GM23338 (cell line): ENCODE data around the gene WFS1. TPM values are rescaled to one million over a fixed set of nuclear protein-coding genes. Genes with fewer than 3 reads are reported as not detected.

Source experiments
- ATAC-seq: fragments of 200-7000 bp; cut with Tn5 transposase; 3 replicates; pipeline ENCODE4 v1.9.1; 2020
- DNase-seq: peaks from one replicate; pipeline ENCODE4 v3.0.0-alpha.2; 2015; ENCODE audit warnings: low spot score
- H2AFZ ChIP-seq: fragments of 200-600 bp; sonication (generic); 2 replicates; pipeline ENCODE4 v1.8.0; 2016; ENCODE audit warnings: antibody characterized with exemption, mild to moderate bottlenecking, moderate library complexity
- H3F3A ChIP-seq: fragments of 200-600 bp; sonication (generic); replicated peaks from 2 replicates; pipeline ENCODE4 v1.8.0; 2017; ENCODE audit warnings: antibody characterized with exemption, mixed run types, low read depth
- H3K27ac ChIP-seq: fragments of 200-600 bp; sonication (generic); 2 replicates; pipeline ENCODE4 v1.6.1; 2016; ENCODE audit warnings: low read depth
- H3K27me3 ChIP-seq: fragments of 200-600 bp; sonication (generic); 2 replicates; pipeline ENCODE4 v1.8.0; 2016; ENCODE audit warnings: mild to moderate bottlenecking, mixed run types, moderate library complexity; ENCODE audit not compliant: insufficient read depth
- H3K36me3 ChIP-seq: fragments of 200-600 bp; sonication (generic); 2 replicates; pipeline ENCODE4 v1.8.0; 2016; ENCODE audit warnings: mild to moderate bottlenecking; ENCODE audit not compliant: insufficient read depth
- H3K4me1 ChIP-seq: fragments of 200-600 bp; sonication (generic); 2 replicates; pipeline ENCODE4 v1.8.0; 2016; ENCODE audit warnings: mild to moderate bottlenecking, moderate library complexity; ENCODE audit not compliant: insufficient read depth
- H3K4me2 ChIP-seq: fragments of 200-600 bp; sonication (generic); 2 replicates; pipeline ENCODE4 v1.7.1; 2017; ENCODE audit warnings: mixed run types
- H3K4me3 ChIP-seq: fragments of 200-600 bp; sonication (generic); 2 replicates; pipeline ENCODE4 v1.6.1; 2016; ENCODE audit warnings: mixed run types
- H3K79me2 ChIP-seq: fragments of 200-600 bp; sonication (generic); replicated peaks from 2 replicates; pipeline ENCODE4 v1.8.0; 2017; ENCODE audit warnings: mild to moderate bottlenecking; ENCODE audit not compliant: insufficient read depth
- H3K9me2 ChIP-seq: fragments of 200-600 bp; sonication (generic); 2 replicates; pipeline ENCODE4 v1.8.0; 2017; ENCODE audit not compliant: insufficient read depth
- H4K20me1 ChIP-seq: fragments of 200-600 bp; sonication (generic); replicated peaks from 2 replicates; pipeline ENCODE4 v1.8.0; 2017; ENCODE audit warnings: mild to moderate bottlenecking; ENCODE audit not compliant: insufficient read depth
- H3K27ac Mint-ChIP-seq: 2 replicates; pipeline ENCODE4 v1.8.0; 2020; ENCODE audit warnings: inconsistent platforms, mild to moderate bottlenecking, moderate library complexity, mixed read lengths
- H3K27me3 Mint-ChIP-seq: 3 replicates; pipeline ENCODE4 v1.8.0; 2022; ENCODE audit warnings: low read depth, mild to moderate bottlenecking, moderate library complexity, mixed read lengths, inconsistent platforms; ENCODE audit not compliant: insufficient read depth, poor library complexity
- H3K36me3 Mint-ChIP-seq: 3 replicates; pipeline ENCODE4 v1.8.0; 2021; ENCODE audit warnings: low read depth, mild to moderate bottlenecking, inconsistent platforms, moderate library complexity, mixed read lengths
- H3K4me1 Mint-ChIP-seq: 3 replicates; pipeline ENCODE4 v1.8.0; 2020; ENCODE audit warnings: mild to moderate bottlenecking, inconsistent platforms, mixed read lengths
- H3K4me3 Mint-ChIP-seq: 3 replicates; pipeline ENCODE4 v1.8.0; 2021; ENCODE audit warnings: moderate library complexity, mild to moderate bottlenecking, inconsistent platforms, mixed read lengths
- H3K9me3 Mint-ChIP-seq: 3 replicates; pipeline ENCODE4 v1.8.0; 2020; ENCODE audit warnings: moderate library complexity, mild to moderate bottlenecking, inconsistent platforms, mixed read lengths
- CREB1 ChIP-seq: fragments of 250-450 bp; sonication (Bioruptor Pico); IDR thresholded peaks from 2 replicates; pipeline ENCODE4 v1.5.0; 2020; ENCODE audit warnings: low read depth, mild to moderate bottlenecking, moderate library complexity
- EZH2phosphoT487 ChIP-seq: fragments of 200-600 bp; sonication (generic); IDR thresholded peaks from one replicate; pipeline ENCODE4 v1.8.1; 2018; ENCODE audit warnings: antibody characterized with exemption; ENCODE audit not compliant: unreplicated experiment
- JUNB ChIP-seq: IDR thresholded peaks from one replicate; pipeline ENCODE4 v1.6.1; 2016; ENCODE audit warnings: antibody characterized with exemption; ENCODE audit not compliant: unreplicated experiment
- STAT1 ChIP-seq: IDR thresholded peaks from one replicate; pipeline ENCODE4 v1.6.1; 2016; ENCODE audit warnings: antibody characterized with exemption; ENCODE audit not compliant: unreplicated experiment
- polyA plus RNA-seq: library from polyadenylated mRNA; unstranded; fragments of >200 nt; fragmentation: Nextera tagmentation; extraction: Ambion mirVana; gene quantifications from 2 replicates; pipeline ENCODE4 v1.2.1, GENCODE V29; 2016
- total RNA-seq: library from RNA; depleted of rRNA; stranded (reverse); fragments of >200 nt; shearing (Covaris generic); gene quantifications from 2 replicates; pipeline ENCODE4 v1.2.3, GENCODE V29; 2014
- TF ChIP-seq, protein P1 (sequence below): fragments of 250-450 bp; sonication (Bioruptor Pico); IDR thresholded peaks from 2 replicates; pipeline ENCODE4 v1.5.0; 2020; ENCODE audit warnings: mild to moderate bottlenecking, moderate library complexity
- TF ChIP-seq, protein P2 (sequence below), 2 experiments: fragments of 200-600 bp in 1 of 2; sonication (generic) in 1 of 2; conservative IDR thresholded peaks; 2 replicates each; pipeline versions ENCODE4 v1.5.1 to v1.6.1; 2016 to 2017; ENCODE audit warnings: antibody characterized with exemption in 2 of 2, low read depth in 2 of 2, mild to moderate bottlenecking in 2 of 2, moderate library complexity in 1 of 2

Gene WFS1
- total and polyA plus RNA-seq, 2 experiments from 2014 or later: 24.7 to 45.4 TPM

DNA sequence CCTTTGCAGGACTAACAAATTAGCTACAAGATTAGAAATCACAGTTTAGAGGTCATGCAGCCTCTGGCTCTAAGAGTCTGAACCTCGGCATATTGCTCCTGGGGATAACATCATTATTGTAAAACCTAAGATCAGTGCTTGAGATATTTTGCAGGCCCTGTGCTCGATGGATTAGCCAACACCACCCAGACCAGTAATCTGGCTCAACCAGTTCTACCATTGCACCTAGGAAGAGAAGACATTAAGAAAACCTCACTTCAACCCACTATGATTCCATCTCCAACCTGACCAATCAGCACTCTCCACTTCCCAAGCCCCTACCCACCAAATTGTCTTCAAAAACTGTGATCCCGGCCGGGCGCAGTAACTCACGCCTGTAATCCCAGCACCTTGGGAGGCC, 43.6 kb downstream of the WFS1 start (continued):
- TF ChIP-seq, protein P1, sequence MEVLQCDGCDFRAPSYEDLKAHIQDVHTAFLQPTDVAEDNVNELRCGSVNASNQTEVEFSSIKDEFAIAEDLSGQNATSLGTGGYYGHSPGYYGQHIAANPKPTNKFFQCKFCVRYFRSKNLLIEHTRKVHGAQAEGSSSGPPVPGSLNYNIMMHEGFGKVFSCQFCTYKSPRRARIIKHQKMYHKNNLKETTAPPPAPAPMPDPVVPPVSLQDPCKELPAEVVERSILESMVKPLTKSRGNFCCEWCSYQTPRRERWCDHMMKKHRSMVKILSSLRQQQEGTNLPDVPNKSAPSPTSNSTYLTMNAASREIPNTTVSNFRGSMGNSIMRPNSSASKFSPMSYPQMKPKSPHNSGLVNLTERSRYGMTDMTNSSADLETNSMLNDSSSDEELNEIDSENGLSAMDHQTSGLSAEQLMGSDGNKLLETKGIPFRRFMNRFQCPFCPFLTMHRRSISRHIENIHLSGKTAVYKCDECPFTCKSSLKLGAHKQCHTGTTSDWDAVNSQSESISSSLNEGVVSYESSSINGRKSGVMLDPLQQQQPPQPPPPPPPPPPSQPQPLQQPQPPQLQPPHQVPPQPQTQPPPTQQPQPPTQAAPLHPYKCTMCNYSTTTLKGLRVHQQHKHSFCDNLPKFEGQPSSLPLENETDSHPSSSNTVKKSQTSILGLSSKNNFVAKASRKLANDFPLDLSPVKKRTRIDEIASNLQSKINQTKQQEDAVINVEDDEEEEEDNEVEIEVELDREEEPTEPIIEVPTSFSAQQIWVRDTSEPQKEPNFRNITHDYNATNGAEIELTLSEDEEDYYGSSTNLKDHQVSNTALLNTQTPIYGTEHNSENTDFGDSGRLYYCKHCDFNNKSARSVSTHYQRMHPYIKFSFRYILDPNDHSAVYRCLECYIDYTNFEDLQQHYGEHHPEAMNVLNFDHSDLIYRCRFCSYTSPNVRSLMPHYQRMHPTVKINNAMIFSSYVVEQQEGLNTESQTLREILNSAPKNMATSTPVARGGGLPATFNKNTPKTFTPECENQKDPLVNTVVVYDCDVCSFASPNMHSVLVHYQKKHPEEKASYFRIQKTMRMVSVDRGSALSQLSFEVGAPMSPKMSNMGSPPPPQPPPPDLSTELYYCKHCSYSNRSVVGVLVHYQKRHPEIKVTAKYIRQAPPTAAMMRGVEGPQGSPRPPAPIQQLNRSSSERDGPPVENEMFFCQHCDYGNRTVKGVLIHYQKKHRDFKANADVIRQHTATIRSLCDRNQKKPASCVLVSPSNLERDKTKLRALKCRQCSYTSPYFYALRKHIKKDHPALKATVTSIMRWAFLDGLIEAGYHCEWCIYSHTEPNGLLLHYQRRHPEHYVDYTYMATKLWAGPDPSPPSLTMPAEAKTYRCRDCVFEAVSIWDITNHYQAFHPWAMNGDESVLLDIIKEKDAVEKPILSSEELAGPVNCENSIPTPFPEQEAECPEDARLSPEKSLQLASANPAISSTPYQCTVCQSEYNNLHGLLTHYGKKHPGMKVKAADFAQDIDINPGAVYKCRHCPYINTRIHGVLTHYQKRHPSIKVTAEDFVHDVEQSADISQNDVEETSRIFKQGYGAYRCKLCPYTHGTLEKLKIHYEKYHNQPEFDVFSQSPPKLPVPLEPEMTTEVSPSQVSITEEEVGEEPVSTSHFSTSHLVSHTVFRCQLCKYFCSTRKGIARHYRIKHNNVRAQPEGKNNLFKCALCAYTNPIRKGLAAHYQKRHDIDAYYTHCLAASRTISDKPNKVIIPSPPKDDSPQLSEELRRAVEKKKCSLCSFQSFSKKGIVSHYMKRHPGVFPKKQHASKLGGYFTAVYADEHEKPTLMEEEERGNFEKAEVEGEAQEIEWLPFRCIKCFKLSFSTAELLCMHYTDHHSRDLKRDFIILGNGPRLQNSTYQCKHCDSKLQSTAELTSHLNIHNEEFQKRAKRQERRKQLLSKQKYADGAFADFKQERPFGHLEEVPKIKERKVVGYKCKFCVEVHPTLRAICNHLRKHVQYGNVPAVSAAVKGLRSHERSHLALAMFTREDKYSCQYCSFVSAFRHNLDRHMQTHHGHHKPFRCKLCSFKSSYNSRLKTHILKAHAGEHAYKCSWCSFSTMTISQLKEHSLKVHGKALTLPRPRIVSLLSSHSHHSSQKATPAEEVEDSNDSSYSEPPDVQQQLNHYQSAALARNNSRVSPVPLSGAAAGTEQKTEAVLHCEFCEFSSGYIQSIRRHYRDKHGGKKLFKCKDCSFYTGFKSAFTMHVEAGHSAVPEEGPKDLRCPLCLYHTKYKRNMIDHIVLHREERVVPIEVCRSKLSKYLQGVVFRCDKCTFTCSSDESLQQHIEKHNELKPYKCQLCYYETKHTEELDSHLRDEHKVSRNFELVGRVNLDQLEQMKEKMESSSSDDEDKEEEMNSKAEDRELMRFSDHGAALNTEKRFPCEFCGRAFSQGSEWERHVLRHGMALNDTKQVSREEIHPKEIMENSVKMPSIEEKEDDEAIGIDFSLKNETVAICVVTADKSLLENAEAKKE: no peak
- no peak for TF ChIP-seq JUNB
- TF ChIP-seq, protein P2, sequence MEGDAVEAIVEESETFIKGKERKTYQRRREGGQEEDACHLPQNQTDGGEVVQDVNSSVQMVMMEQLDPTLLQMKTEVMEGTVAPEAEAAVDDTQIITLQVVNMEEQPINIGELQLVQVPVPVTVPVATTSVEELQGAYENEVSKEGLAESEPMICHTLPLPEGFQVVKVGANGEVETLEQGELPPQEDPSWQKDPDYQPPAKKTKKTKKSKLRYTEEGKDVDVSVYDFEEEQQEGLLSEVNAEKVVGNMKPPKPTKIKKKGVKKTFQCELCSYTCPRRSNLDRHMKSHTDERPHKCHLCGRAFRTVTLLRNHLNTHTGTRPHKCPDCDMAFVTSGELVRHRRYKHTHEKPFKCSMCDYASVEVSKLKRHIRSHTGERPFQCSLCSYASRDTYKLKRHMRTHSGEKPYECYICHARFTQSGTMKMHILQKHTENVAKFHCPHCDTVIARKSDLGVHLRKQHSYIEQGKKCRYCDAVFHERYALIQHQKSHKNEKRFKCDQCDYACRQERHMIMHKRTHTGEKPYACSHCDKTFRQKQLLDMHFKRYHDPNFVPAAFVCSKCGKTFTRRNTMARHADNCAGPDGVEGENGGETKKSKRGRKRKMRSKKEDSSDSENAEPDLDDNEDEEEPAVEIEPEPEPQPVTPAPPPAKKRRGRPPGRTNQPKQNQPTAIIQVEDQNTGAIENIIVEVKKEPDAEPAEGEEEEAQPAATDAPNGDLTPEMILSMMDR (conservative IDR thresholded peaks at IDR 0.05; ENCODE audit: low read depth in 2 of 2): no peak

DNA sequence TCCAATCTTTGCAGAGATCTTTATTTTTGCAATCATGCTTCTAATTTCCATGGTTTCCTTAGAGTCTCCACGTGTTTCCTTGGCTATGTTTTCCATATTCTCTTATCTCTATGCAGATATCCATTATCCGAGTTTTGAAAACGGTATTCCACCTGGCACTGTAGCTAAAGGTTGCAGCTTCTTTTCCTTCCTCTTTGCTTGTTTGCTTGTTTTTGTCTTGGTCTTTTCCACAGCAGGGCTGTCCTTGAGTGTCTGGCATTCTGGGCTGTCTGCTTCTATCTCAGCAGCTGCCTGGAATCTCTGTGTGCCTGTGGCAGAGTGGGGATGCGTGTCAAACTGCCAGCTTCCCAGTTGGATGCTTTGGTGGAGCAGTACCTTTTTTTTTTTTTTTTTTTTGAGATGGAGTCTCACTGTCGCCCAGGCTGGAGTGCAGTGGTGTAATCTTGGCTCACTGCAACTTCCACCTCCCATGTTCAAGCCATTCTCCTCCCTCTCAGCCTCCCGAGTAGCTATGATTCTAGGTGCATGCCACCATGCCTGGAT, 46.9 kb downstream of the WFS1 start:
- no peaks in the 10 kb centered on the region for H4K20me1 ChIP-seq
- peaks cover 3% of the 10 kb centered on the region; the same call in 1 of the 3 replicates for H3K9me3 Mint-ChIP-seq
- no peaks in the 10 kb centered on the region for H3K4me1 Mint-ChIP-seq
- H3K36me3 Mint-ChIP-seq: no peaks in the 10 kb centered on the region
- H3K4me3 ChIP-seq: no peak overlapping the region
- no peak overlapping the region for H3K27ac Mint-ChIP-seq
- ATAC-seq (no peak), DNase-seq (no peak)
- H3F3A ChIP-seq: no peaks in the 10 kb centered on the region
- H3K4me3 Mint-ChIP-seq: no peak overlapping the region
- H3K4me1 ChIP-seq: no peaks in the 10 kb centered on the region
- H3K9me2 ChIP-seq: no peaks in the 10 kb centered on the region
- no peak overlapping the region for H2AFZ ChIP-seq
- no peak overlapping the region for H3K4me2 ChIP-seq
- peaks cover 12% of the 10 kb centered on the region for H3K27me3 Mint-ChIP-seq
- H3K27ac ChIP-seq: no peak overlapping the region
- H3K27me3 ChIP-seq: no peaks in the 10 kb centered on the region
- H3K36me3 ChIP-seq: no peaks in the 10 kb centered on the region
- no peaks in the 10 kb centered on the region for H3K79me2 ChIP-seq
- TF ChIP-seq STAT1 (no peak), EZH2phosphoT487 (no peak), CREB1 (no peak)
- TF ChIP-seq, protein P1: no peak
